SK-N-SH (cell line): ENCODE results near the gene SPATC1L. TPM values are rescaled to one million over a fixed set of nuclear protein-coding genes. Genes with fewer than 3 reads are reported as not detected.

Source experiments
- ELF1 ChIP-seq: IDR thresholded peaks from 2 replicates; pipeline ENCODE4 v1.4.0; 2012
- RCOR1 ChIP-seq: fragments of 150-350 bp; IDR thresholded peaks from 2 replicates; pipeline ENCODE4 v1.6.1; 2017; ENCODE audit warnings: antibody characterized with exemption, low read length
- REST ChIP-seq: IDR thresholded peaks from 2 replicates; pipeline ENCODE4 v1.6.1; 2012; ENCODE audit warnings: mild to moderate bottlenecking, low read depth, low read length, moderate library complexity
- ZBTB33 ChIP-seq: IDR thresholded peaks from 2 replicates; pipeline ENCODE4 v1.4.0; 2012; ENCODE audit warnings: low read depth, borderline replicate concordance
- polyA plus RNA-seq, 3 experiments: library from polyadenylated mRNA; depleted of rRNA; stranded (reverse); fragments of >200 nt; gene quantifications; 2 replicates each; pipeline ENCODE4 v1.2.3, GENCODE V29; 2012

Gene SPATC1L
- polyA plus RNA-seq, 1 of the 3 experiments (the other 2 are of a cell fraction), result 8.3 TPM

GRCh38 chr21:46111193-46111571 is 73.1 kb downstream of the SPATC1L start (continued):
- TF ChIP-seq RCOR1 (no peak), REST (no peak), ZBTB33 (no peak), ELF1 (no peak)

Other genes starting within 250 kb of the SPATC1L start
- 37.3 and 107 TPM in 2 replicates for gene COL6A1, start 202.7 kb downstream of the SPATC1L start, polyA plus RNA-seq (2012; rRNA removed)
- gene COL6A2, start 86.3 kb downstream of the SPATC1L start, polyA plus RNA-seq (2012; rRNA removed), result 66.6 and 108 TPM in 2 replicates
- 0.33 and 0.37 TPM in 2 replicates for gene FTCD, start 28.9 kb downstream of the SPATC1L start, polyA plus RNA-seq (2012; rRNA removed)
- 38.7 and 41.8 TPM in 2 replicates for gene LSS, start 44.3 kb upstream of the SPATC1L start, polyA plus RNA-seq (2012; rRNA removed)
- gene MCM3AP, start 101.2 kb upstream of the SPATC1L start, polyA plus RNA-seq (2012; rRNA removed), result 42.9 and 46.9 TPM in 2 replicates
- gene YBEY, start 101.9 kb upstream of the SPATC1L start, polyA plus RNA-seq (2012; rRNA removed), result 44.5 and 47.5 TPM in 2 replicates
- 6.6 and 9.7 TPM in 2 replicates for gene C21orf58, start 139.4 kb upstream of the SPATC1L start, polyA plus RNA-seq (2012; rRNA removed)
- gene PCNT, start 139.7 kb upstream of the SPATC1L start, polyA plus RNA-seq (2012; rRNA removed), result 15.2 and 15.7 TPM in 2 replicates